Right lobe of liver (tissue), 4 donors: Measurements from ENCODE around the gene SPRR1A.

ENCODE experiments used
- CTCF ChIP-seq, 4 donors: fragments of 200-600 bp in 3 of 4; fragments of 450-650 bp in 1 of 4; IDR thresholded peaks; one replicate each; pipeline versions ENCODE4 v1.5.1 to v1.8.0; 2016 to 2022; ENCODE audit warnings: antibody characterized with exemption in 4 of 4, mild to moderate bottlenecking in 2 of 4
- POLR2A ChIP-seq: fragments of 450-650 bp; IDR thresholded peaks from one replicate; pipeline ENCODE4 v1.6.1; 2017; ENCODE audit warnings: antibody characterized with exemption, mild to moderate bottlenecking
- donor health status: DM: no; HTN: no; CAD: no.
- donor health status: DM: no; HTN: no; CAD: no.
- donor health status: DM: no; HTN: yes; CAD: no.

- TF ChIP-seq CTCF (IDR thresholded peaks at IDR 0.05) (no peak), POLR2A (no peak)
Observed at GRCh38 chr1:153030895-153031294, 47.0 kb downstream of the SPRR1A start, which contains the start of gene SPRR1B.
